Breast epithelium (tissue), 3 donors: ENCODE results near the gene TRPC3.

Experiments
- POLR2A ChIP-seq: fragments of 450-650 bp; IDR thresholded peaks from one replicate; pipeline ENCODE4 v1.6.1; 2016; ENCODE audit warnings: antibody characterized with exemption, mild to moderate bottlenecking, moderate library complexity
- POLR2AphosphoS5 ChIP-seq, 3 donors: sonication (generic); formaldehyde crosslinking; IDR thresholded peaks; one replicate each; pipeline ENCODE4 v1.6.1; 2017; ENCODE audit warnings: antibody characterized with exemption in 3 of 3
- TF ChIP-seq, protein P1 (sequence below), 3 donors: fragments of 450-650 bp; IDR thresholded peaks; one replicate each; pipeline ENCODE4 v1.5.1; 2016 to 2017; ENCODE audit warnings: antibody characterized with exemption in 3 of 3, mild to moderate bottlenecking in 3 of 3, moderate library complexity in 3 of 3

- TF ChIP-seq POLR2A, result no peak
- TF ChIP-seq, protein P1, sequence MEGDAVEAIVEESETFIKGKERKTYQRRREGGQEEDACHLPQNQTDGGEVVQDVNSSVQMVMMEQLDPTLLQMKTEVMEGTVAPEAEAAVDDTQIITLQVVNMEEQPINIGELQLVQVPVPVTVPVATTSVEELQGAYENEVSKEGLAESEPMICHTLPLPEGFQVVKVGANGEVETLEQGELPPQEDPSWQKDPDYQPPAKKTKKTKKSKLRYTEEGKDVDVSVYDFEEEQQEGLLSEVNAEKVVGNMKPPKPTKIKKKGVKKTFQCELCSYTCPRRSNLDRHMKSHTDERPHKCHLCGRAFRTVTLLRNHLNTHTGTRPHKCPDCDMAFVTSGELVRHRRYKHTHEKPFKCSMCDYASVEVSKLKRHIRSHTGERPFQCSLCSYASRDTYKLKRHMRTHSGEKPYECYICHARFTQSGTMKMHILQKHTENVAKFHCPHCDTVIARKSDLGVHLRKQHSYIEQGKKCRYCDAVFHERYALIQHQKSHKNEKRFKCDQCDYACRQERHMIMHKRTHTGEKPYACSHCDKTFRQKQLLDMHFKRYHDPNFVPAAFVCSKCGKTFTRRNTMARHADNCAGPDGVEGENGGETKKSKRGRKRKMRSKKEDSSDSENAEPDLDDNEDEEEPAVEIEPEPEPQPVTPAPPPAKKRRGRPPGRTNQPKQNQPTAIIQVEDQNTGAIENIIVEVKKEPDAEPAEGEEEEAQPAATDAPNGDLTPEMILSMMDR (IDR thresholded peaks at IDR 0.05), result no peak
- no peak for TF ChIP-seq POLR2AphosphoS5 (IDR thresholded peaks at IDR 0.05)
Observed at GRCh38 chr4:121908346-121908745, 43.5 kb downstream of the TRPC3 start.
